CD8-positive, alpha-beta memory T cell (primary cell): ENCODE data around the gene PARG. TPM values are rescaled to one million over a fixed set of nuclear protein-coding genes. Genes with fewer than 3 reads are reported as not detected.
"Not testable (repeated sequence)": the region's sequence is repeated elsewhere in the genome, so short reads cannot be mapped to it uniquely, and the experiment has no call there.

Experiments used
- CTCF ChIA-PET: fragments of 350-600 bp; sonication (Branson Sonifier 250); formaldehyde crosslinking; loops from one replicate; lab custom pipeline; 2021; ENCODE audit warnings: antibody characterized with exemption; lab: Charles Lee
- POLR2A ChIA-PET: fragments of 350-600 bp; sonication (Branson Sonifier 250); formaldehyde crosslinking; loops from one replicate; lab custom pipeline; 2021; ENCODE audit warnings: antibody characterized with exemption; lab: Charles Lee
- DNase-seq, 5 donors: peaks; one replicate each; pipeline versions ENCODE4 v3.0.0 to v3.0.0-alpha.2; 2020 to 2022; ENCODE audit warnings: mixed read lengths in 1 of 5
- H3K27ac ChIP-seq: one replicate; pipeline ENCODE4 v1.7.0; 2013; ENCODE audit warnings: low read depth, mild to moderate bottlenecking, low read length, moderate library complexity
- H3K27me3 ChIP-seq: 2 replicates; pipeline ENCODE4 v1.7.0; 2013; ENCODE audit warnings: low read length, mild to moderate bottlenecking; ENCODE audit not compliant: insufficient read depth, poor library complexity, severe bottlenecking
- H3K36me3 ChIP-seq: 2 replicates; pipeline ENCODE4 v1.7.0; 2013; ENCODE audit warnings: mild to moderate bottlenecking, low read length, moderate library complexity; ENCODE audit not compliant: insufficient read depth
- H3K4me1 ChIP-seq: 2 replicates; pipeline ENCODE4 v1.7.0; 2013; ENCODE audit warnings: mild to moderate bottlenecking, low read length, moderate library complexity; ENCODE audit not compliant: insufficient read depth
- H3K4me3 ChIP-seq: 2 replicates; pipeline ENCODE4 v1.7.0; 2013; ENCODE audit warnings: mild to moderate bottlenecking, low read length
- H3K9me3 ChIP-seq: 2 replicates; pipeline ENCODE4 v1.7.0; 2013; ENCODE audit warnings: mild to moderate bottlenecking, low read length
- H3K27ac Mint-ChIP-seq, 8 donors: one replicate each; pipeline ENCODE4 v1.8.0; 2020 to 2021; ENCODE audit warnings: mixed read lengths in 8 of 8, mild to moderate bottlenecking in 6 of 8, inconsistent platforms in 3 of 8, moderate library complexity in 3 of 8
- H3K27me3 Mint-ChIP-seq, 2 donors: one replicate each; pipeline ENCODE4 v1.8.0; 2020 to 2021; ENCODE audit warnings: mixed read lengths in 2 of 2, mild to moderate bottlenecking in 1 of 2, moderate library complexity in 1 of 2
- H3K36me3 Mint-ChIP-seq, 3 donors: one replicate each; pipeline ENCODE4 v1.8.0; 2020 to 2021; ENCODE audit warnings: mixed read lengths in 3 of 3, inconsistent platforms in 1 of 3, mild to moderate bottlenecking in 1 of 3
- H3K4me1 Mint-ChIP-seq, 3 donors: one replicate each; pipeline ENCODE4 v1.8.0; 2020 to 2021; ENCODE audit warnings: mixed read lengths in 3 of 3, inconsistent platforms in 1 of 3, mild to moderate bottlenecking in 1 of 3
- H3K4me3 Mint-ChIP-seq, 7 donors: one replicate each; pipeline ENCODE4 v1.8.0; 2020 to 2021; ENCODE audit warnings: mixed read lengths in 7 of 7, mild to moderate bottlenecking in 6 of 7, moderate library complexity in 4 of 7, inconsistent platforms in 2 of 7
- H3K9me3 Mint-ChIP-seq, 5 donors: one replicate each; pipeline ENCODE4 v1.8.0; 2020 to 2022; ENCODE audit warnings: mixed read lengths in 5 of 5, mild to moderate bottlenecking in 3 of 5, moderate library complexity in 2 of 5, inconsistent platforms in 1 of 5
- polyA plus RNA-seq: library from polyadenylated mRNA; unstranded; fragments of 300-500 nt; fragmentation: Illumina TruSeq; gene quantifications from one replicate; pipeline ENCODE4 v1.2.3, GENCODE V29; 2021
- total RNA-seq, 2 experiments: library from RNA; stranded (reverse); gene quantifications; one replicate each; pipeline ENCODE4 v1.2.3, GENCODE V29; 2021

The PARG gene
- total and polyA plus RNA-seq, 3 experiments from 2014 or later, result 17.3 to 37.7 (median 35.2) TPM

DNA sequence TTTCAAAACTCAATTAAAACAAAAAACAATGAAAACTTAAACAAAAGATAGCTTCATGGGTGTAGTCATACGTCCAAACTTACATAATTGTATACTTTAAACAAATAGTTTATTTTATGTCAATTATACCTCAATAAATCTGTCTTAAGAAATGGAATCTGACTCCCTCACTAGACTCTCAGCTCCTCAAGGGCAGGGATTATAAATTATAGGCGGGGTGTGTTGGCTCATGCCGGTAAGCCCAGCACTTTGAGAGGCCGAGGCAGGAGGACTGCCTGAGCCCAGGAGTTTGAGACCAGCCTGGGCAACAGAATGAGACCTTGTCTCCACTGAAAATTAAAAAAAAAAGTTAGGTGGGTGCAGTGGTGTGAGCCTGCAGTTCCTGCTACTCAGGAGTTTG lies 92.3 kb downstream of the PARG start:
- H3K27ac Mint-ChIP-seq, H3K27ac ChIP-seq, H3K4me3 Mint-ChIP-seq, H3K9me3 ChIP-seq, H3K4me1 Mint-ChIP-seq, H3K27me3 Mint-ChIP-seq, CTCF ChIA-PET, POLR2A ChIA-PET, DNase-seq, H3K27me3 ChIP-seq, H3K36me3 ChIP-seq, H3K4me3 ChIP-seq, H3K4me1 ChIP-seq, H3K9me3 Mint-ChIP-seq: not testable (repeated sequence)
- peaks cover 0 to 14% (median 7%) of the 10 kb centered on the region in 3 donors for H3K36me3 Mint-ChIP-seq

DNA sequence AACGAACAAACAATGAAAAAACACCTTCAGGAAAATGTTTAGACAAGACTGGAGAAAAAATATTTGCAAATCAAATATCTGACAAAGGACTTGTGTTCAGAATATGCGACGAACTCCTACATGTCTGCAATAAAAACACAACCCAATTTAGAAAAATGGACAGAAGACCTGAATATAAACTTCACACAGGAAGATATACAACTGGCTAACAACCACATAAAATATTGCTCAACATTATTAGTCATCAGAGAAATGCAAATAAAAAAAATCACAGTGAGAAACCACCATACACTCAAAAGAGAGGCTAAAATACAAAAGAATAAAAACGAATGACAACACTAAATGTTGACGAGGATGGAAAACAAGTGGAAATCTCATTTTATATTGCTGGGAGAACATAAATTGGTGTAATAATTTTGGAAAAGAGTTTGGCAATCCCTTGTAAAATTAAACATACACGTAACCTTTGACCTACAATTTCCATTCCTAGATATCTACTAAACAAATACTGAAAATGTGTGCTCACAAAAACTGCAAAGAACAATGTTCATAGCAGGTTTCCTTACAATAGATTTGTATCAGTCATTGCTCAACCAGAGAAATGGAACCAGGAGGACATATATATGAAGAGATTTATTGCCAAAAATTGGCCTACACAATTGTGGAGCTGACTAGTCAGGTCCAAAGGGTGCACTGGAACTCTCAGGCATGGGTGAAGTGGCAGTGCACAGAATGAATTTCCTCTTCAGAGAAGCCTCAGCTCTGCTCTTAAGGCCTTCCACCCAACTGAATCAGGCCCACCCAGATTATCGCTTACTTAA lies 96.8 kb downstream of the PARG start:
- no peaks in the 10 kb centered on the region for H3K4me1 Mint-ChIP-seq

GRCh38 chr10:49842333-49842628 lies 99.5 kb downstream of the PARG start:
- DNase-seq, H3K4me1 ChIP-seq, H3K4me1 Mint-ChIP-seq, H3K27me3 Mint-ChIP-seq, H3K4me3 Mint-ChIP-seq, H3K27ac ChIP-seq, POLR2A ChIA-PET, H3K4me3 ChIP-seq, H3K27me3 ChIP-seq, CTCF ChIA-PET, H3K27ac Mint-ChIP-seq, H3K9me3 ChIP-seq, H3K9me3 Mint-ChIP-seq: not testable (repeated sequence)
- H3K36me3 Mint-ChIP-seq, result peaks cover 12 to 72% (median 26%) of the 10 kb centered on the region in 3 donors
- H3K36me3 ChIP-seq, result peaks cover 15% of the 10 kb centered on the region

More for the DNA sequence above, 96.8 kb downstream of the PARG start:
- no peak for DNase-seq
- Mint-ChIP-seq H3K27me3 (no peaks in the 10 kb centered on the region), H3K27ac (no peak overlapping the region), H3K9me3 (no peaks in the 10 kb centered on the region), H3K36me3 (peaks cover 6 to 53% (median 17%) of the 10 kb centered on the region in 3 donors), H3K4me3 (no peak overlapping the region)
- H3K36me3 ChIP-seq, result peaks cover 8% of the 10 kb centered on the region
- H3K9me3 ChIP-seq, result no peaks in the 10 kb centered on the region
- H3K4me1 ChIP-seq, result no peaks in the 10 kb centered on the region
- H3K27ac ChIP-seq, result no peak overlapping the region
- CTCF ChIA-PET, result no interaction called here
- no peak overlapping the region for H3K4me3 ChIP-seq
- POLR2A ChIA-PET, result no interaction called here
- no peaks in the 10 kb centered on the region for H3K27me3 ChIP-seq

DNA sequence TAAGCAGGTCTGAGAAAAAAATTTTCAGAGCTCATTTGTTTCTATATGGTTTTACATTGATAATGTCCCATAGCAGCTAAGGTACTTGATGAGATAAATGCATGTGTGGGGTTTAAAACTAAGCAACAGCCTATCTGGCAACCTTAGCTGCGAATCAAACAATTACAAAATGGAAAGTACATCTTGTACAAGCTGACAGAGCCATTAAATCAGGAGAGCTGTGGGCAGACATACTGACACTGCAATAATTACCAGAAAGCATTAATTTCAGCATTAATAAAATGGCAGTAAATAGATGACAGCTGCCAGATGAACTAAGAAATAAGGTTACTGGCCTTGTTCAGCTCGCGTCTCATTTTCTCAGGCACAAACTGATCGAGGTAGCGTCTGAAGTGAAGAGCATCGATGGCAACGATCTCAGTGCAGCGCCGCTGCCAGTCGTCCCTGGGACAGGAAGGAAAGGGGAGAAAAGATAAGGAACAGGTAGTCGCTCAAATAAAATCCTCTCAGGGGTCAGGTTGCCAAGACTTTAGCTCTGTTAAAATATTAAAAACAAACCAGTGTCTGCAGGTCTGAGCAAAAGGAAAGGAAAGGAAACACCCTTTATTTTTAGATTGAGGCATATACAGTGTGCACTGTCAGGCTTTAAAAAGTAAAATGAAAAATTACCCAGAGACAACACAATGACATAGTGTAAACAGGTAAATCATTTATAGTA lies 100.1 kb downstream of the PARG start:
- no peak overlapping the region for H3K27ac Mint-ChIP-seq
- no peak overlapping the region for H3K4me3 Mint-ChIP-seq
- no peak overlapping the region for H3K4me3 ChIP-seq
- no peak for DNase-seq
- POLR2A ChIA-PET, result no interaction called here
- no peaks in the 10 kb centered on the region for H3K9me3 Mint-ChIP-seq
- CTCF ChIA-PET, result no interaction called here
- H3K36me3 ChIP-seq, result peaks cover 15% of the 10 kb centered on the region
- no peaks in the 10 kb centered on the region for H3K27me3 Mint-ChIP-seq
- peaks cover 13 to 77% (median 27%) of the 10 kb centered on the region in 3 donors for H3K36me3 Mint-ChIP-seq
- H3K27me3 ChIP-seq, result no peaks in the 10 kb centered on the region
- no peaks in the 10 kb centered on the region for H3K4me1 ChIP-seq
- H3K27ac ChIP-seq, result no peak overlapping the region
- no peaks in the 10 kb centered on the region for H3K9me3 ChIP-seq
- H3K4me1 Mint-ChIP-seq, result no peaks in the 10 kb centered on the region

GRCh38 chr10:49837685-49838084 lies 104.1 kb downstream of the PARG start:
- H3K9me3 Mint-ChIP-seq, result no peaks in the 10 kb centered on the region
- no peaks in the 10 kb centered on the region for H3K4me1 Mint-ChIP-seq
- POLR2A ChIA-PET, result no interaction called here

GRCh38 chr10:49837051-49837478 lies 104.8 kb downstream of the PARG start:
- Histone ChIP-seq H3K36me3 (peaks cover 7% of the 10 kb centered on the region), H3K9me3 (no peaks in the 10 kb centered on the region), H3K4me1 (no peaks in the 10 kb centered on the region), H3K27me3 (no peaks in the 10 kb centered on the region), H3K4me3 (no peak overlapping the region), H3K27ac (no peak overlapping the region)
- ChIA-PET POLR2A (no interaction called here), CTCF (no interaction called here)
- Mint-ChIP-seq H3K27me3 (no peaks in the 10 kb centered on the region), H3K27ac (no peak overlapping the region), H3K36me3 (peaks cover 7 to 76% (median 26%) of the 10 kb centered on the region in 3 donors), H3K4me3 (no peak overlapping the region), H3K9me3 (no peaks in the 10 kb centered on the region), H3K4me1 (no peaks in the 10 kb centered on the region)
- DNase-seq, result no peak

More at GRCh38 chr10:49837685-49838084, 104.1 kb downstream of the PARG start:
- H3K27ac Mint-ChIP-seq, result no peak overlapping the region
- H3K4me3 Mint-ChIP-seq, result no peak overlapping the region
- Histone ChIP-seq H3K27me3 (no peaks in the 10 kb centered on the region), H3K9me3 (no peaks in the 10 kb centered on the region), H3K27ac (no peak overlapping the region), H3K4me3 (no peak overlapping the region), H3K36me3 (peaks cover 7% of the 10 kb centered on the region), H3K4me1 (no peaks in the 10 kb centered on the region)
- peaks cover 7 to 76% (median 22%) of the 10 kb centered on the region in 3 donors for H3K36me3 Mint-ChIP-seq
- DNase-seq, result no peak
- H3K27me3 Mint-ChIP-seq, result no peaks in the 10 kb centered on the region
- CTCF ChIA-PET, result no interaction called here

DNA sequence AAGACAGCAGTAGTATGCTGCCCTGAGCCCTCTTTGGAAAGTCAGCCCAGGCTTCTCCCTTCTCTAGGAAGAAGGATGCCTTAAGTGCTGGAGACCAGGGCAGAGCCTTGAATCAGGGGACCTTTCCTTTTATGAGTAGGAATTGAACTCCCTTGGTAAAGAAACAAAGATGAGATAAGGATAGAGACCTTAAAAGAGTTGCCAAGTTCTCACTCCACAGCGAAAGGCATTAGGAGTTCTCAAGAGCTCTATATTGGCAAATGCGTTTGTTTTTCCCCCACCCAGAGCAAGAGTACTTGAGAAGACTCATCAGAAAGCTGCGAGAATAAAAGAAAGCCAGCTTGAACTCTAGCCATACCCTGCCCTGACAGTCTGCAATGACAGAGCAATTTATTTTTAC lies 106.9 kb downstream of the PARG start:
- H3K27me3 Mint-ChIP-seq, result no peaks in the 10 kb centered on the region
- peaks cover 7% of the 10 kb centered on the region for H3K36me3 ChIP-seq
- no peaks in the 10 kb centered on the region for H3K4me1 ChIP-seq
- H3K27ac ChIP-seq, result no peak overlapping the region
- no peaks in the 10 kb centered on the region for H3K9me3 ChIP-seq
- ChIA-PET POLR2A (no interaction called here), CTCF (no interaction called here)
- H3K4me3 Mint-ChIP-seq, result no peak overlapping the region
- H3K27ac Mint-ChIP-seq, result no peak overlapping the region
- no peaks in the 10 kb centered on the region for H3K9me3 Mint-ChIP-seq
- no peak overlapping the region for H3K4me3 ChIP-seq
- H3K27me3 ChIP-seq, result no peaks in the 10 kb centered on the region
- peaks cover 7 to 74% (median 34%) of the 10 kb centered on the region in 3 donors for H3K36me3 Mint-ChIP-seq
- no peaks in the 10 kb centered on the region for H3K4me1 Mint-ChIP-seq
- DNase-seq, result no peak

DNA sequence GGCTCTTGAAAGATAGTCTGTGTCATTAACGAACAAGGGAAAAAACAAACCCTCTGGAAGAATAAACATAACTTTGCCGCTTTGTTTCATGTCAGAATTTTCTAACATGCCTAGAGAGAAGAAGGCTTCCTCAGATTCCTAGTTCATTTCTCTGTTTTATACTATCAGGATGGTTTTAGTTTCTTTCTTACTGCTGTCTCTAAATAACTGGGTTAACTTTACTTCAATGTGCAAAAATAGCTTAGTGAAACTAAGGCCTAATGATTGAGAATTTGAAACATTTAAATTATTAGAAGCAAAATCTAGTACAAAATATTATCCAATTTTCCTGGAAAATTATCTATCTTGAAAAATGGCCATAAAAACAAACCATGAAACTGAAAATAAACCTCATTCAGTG lies 107.6 kb downstream of the PARG start:
- H3K4me3 Mint-ChIP-seq, result no peak overlapping the region
- Histone ChIP-seq H3K27ac (no peak overlapping the region), H3K9me3 (no peaks in the 10 kb centered on the region), H3K4me1 (no peaks in the 10 kb centered on the region), H3K36me3 (no peaks in the 10 kb centered on the region), H3K4me3 (no peak overlapping the region), H3K27me3 (no peaks in the 10 kb centered on the region)
- H3K36me3 Mint-ChIP-seq, result peaks cover 7 to 71% (median 34%) of the 10 kb centered on the region in 3 donors
- no peak for DNase-seq
- H3K27ac Mint-ChIP-seq, result no peak overlapping the region
- ChIA-PET POLR2A (no interaction called here), CTCF (no interaction called here)
- H3K27me3 Mint-ChIP-seq, result no peaks in the 10 kb centered on the region
- no peaks in the 10 kb centered on the region for H3K4me1 Mint-ChIP-seq
- H3K9me3 Mint-ChIP-seq, result no peaks in the 10 kb centered on the region
